ENCODE data around the gene PTOV1.

DNA sequence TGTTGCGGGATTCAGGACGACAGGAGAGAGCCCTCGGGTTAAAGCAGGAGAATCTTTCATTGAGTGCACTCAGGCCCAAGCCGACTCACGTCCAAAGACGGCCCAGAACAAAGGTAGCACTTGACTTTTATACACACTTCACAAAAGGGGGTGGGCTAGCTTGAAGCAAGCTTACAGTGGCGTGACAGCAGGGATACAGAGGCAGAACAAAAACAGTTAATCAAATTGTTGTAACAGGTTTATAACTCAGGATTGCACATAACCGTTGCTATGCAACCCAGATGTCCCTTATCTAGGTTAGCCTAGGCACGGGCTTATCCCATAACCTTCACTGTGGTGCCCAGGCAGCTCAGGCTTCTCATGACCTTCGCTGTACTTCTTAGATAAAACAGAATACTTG lies 30.8 kb upstream of the PTOV1 start:
- TF ChIP-seq, protein P1, sequence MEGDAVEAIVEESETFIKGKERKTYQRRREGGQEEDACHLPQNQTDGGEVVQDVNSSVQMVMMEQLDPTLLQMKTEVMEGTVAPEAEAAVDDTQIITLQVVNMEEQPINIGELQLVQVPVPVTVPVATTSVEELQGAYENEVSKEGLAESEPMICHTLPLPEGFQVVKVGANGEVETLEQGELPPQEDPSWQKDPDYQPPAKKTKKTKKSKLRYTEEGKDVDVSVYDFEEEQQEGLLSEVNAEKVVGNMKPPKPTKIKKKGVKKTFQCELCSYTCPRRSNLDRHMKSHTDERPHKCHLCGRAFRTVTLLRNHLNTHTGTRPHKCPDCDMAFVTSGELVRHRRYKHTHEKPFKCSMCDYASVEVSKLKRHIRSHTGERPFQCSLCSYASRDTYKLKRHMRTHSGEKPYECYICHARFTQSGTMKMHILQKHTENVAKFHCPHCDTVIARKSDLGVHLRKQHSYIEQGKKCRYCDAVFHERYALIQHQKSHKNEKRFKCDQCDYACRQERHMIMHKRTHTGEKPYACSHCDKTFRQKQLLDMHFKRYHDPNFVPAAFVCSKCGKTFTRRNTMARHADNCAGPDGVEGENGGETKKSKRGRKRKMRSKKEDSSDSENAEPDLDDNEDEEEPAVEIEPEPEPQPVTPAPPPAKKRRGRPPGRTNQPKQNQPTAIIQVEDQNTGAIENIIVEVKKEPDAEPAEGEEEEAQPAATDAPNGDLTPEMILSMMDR (IDR thresholded peaks at IDR 0.05; ENCODE audit: low read depth, low read length), result no peak
- no peak for TF ChIP-seq EZH2phosphoT487 (IDR thresholded peaks at IDR 0.05; ENCODE audit: low read depth)

Measured in OCI-LY3 (cell line).